Neural cell (in vitro differentiated cells): ENCODE data around the gene ATP2B1. TPM values are rescaled to one million over a fixed set of nuclear protein-coding genes. Genes with fewer than 3 reads are reported as not detected.

Experiments used
- H2AFZ ChIP-seq: fragments of 200-600, 300-800 bp; sonication (generic), shearing (Covaris generic); 2 replicates; pipeline ENCODE4 v1.6.0; 2014; ENCODE audit warnings: low read depth, mild to moderate bottlenecking, antibody characterized with exemption, low read length, moderate library complexity
- H3F3A ChIP-seq: fragments of 200-600 bp; shearing (Covaris generic); 2 replicates; pipeline ENCODE4 v1.6.1; 2016; ENCODE audit warnings: mild to moderate bottlenecking, moderate library complexity, mixed read lengths, antibody characterized with exemption, low read length; ENCODE audit not compliant: insufficient read depth, poor library complexity, severe bottlenecking
- H3K27ac ChIP-seq: fragments of 200-600, 300-800 bp; sonication (generic), shearing (Covaris generic); 2 replicates; pipeline ENCODE4 v1.5.1; 2014; ENCODE audit warnings: mild to moderate bottlenecking, low read length, moderate library complexity
- H3K27me3 ChIP-seq: fragments of 300-800, 200-600 bp; sonication (generic), shearing (Covaris generic); 2 replicates; pipeline ENCODE4 v1.6.0; 2014; ENCODE audit warnings: mild to moderate bottlenecking, low read depth, low read length, moderate library complexity; ENCODE audit not compliant: insufficient read depth
- H3K36me3 ChIP-seq: fragments of 300-800, 200-600 bp; sonication (generic), shearing (Covaris generic); 2 replicates; pipeline ENCODE4 v1.5.1; 2014; ENCODE audit warnings: mild to moderate bottlenecking, antibody characterized with exemption, low read length, moderate library complexity; ENCODE audit not compliant: insufficient read depth
- H3K4me2 ChIP-seq: fragments of 300-800, 200-600 bp; sonication (generic), shearing (Covaris generic); 2 replicates; pipeline ENCODE4 v1.6.0; 2014; ENCODE audit warnings: mild to moderate bottlenecking, low read length
- H3K4me3 ChIP-seq: fragments of 300-800, 200-600 bp; sonication (generic), shearing (Covaris generic); 2 replicates; pipeline ENCODE4 v1.5.1; 2014; ENCODE audit warnings: mild to moderate bottlenecking, low read length, moderate library complexity
- H3K79me2 ChIP-seq: fragments of 200-600 bp; shearing (Covaris generic); replicated peaks from 2 replicates; pipeline ENCODE4 v1.6.0; 2014; ENCODE audit warnings: mild to moderate bottlenecking, low read length, moderate library complexity; ENCODE audit not compliant: insufficient read depth
- H3K9ac ChIP-seq: fragments of 300-800, 200-600 bp; sonication (generic), shearing (Covaris generic); 2 replicates; pipeline ENCODE4 v1.6.1; 2016; ENCODE audit warnings: mild to moderate bottlenecking, low read length, mixed read lengths
- H3K9me2 ChIP-seq: fragments of 200-600 bp; shearing (Covaris generic); 2 replicates; pipeline ENCODE4 v1.6.1; 2016; ENCODE audit warnings: mild to moderate bottlenecking, low read length, mixed read lengths; ENCODE audit not compliant: insufficient read depth
- H3K9me3 ChIP-seq: fragments of 200-600, 300-800 bp; sonication (generic), shearing (Covaris generic); 2 replicates; pipeline ENCODE4 v1.6.1; 2016; ENCODE audit warnings: mild to moderate bottlenecking, mixed run types, low read length, moderate library complexity, mixed read lengths
- H4K20me1 ChIP-seq: fragments of 200-600 bp; shearing (Covaris generic); 2 replicates; pipeline ENCODE4 v1.6.1; 2016; ENCODE audit warnings: mild to moderate bottlenecking, mixed run types; ENCODE audit not compliant: insufficient read depth
- EP300 ChIP-seq: fragments of 450-650 bp; conservative IDR thresholded peaks from 2 replicates; pipeline ENCODE4 v1.6.1; 2014; ENCODE audit warnings: antibody characterized with exemption, mild to moderate bottlenecking, moderate library complexity; ENCODE audit not compliant: poor library complexity, severe bottlenecking
- EZH2 ChIP-seq: fragments of 200-600, 300-800 bp; shearing (Covaris generic), sonication (generic); IDR thresholded peaks from 2 replicates; pipeline ENCODE4 v1.6.1; 2014; ENCODE audit warnings: antibody characterized with exemption, low read length, borderline replicate concordance, mild to moderate bottlenecking; ENCODE audit not compliant: insufficient read depth, poor library complexity, severe bottlenecking
- MXI1 ChIP-seq: fragments of 450-650 bp; conservative IDR thresholded peaks from 2 replicates; pipeline ENCODE4 v1.6.1; 2014; ENCODE audit warnings: antibody characterized with exemption, mild to moderate bottlenecking; ENCODE audit not compliant: poor library complexity, severe bottlenecking
- POLR2AphosphoS5 ChIP-seq: IDR thresholded peaks from 2 replicates; pipeline ENCODE4 v1.6.1; 2012
- RAD21 ChIP-seq: fragments of 450-650 bp; conservative IDR thresholded peaks from 2 replicates; pipeline ENCODE4 v1.6.1; 2014; ENCODE audit warnings: antibody characterized with exemption, mild to moderate bottlenecking, moderate library complexity
- SMC3 ChIP-seq: fragments of 450-650 bp; conservative IDR thresholded peaks from 2 replicates; pipeline ENCODE4 v1.6.1; 2014; ENCODE audit warnings: antibody characterized with exemption, mild to moderate bottlenecking, moderate library complexity; ENCODE audit not compliant: poor library complexity
- TAF1 ChIP-seq: IDR thresholded peaks from 2 replicates; pipeline ENCODE4 v1.6.1; 2012; ENCODE audit warnings: low read depth
- polyA plus RNA-seq: library from polyadenylated mRNA; depleted of rRNA; stranded (reverse); fragments of >200 nt; gene quantifications from 2 replicates; pipeline ENCODE4 v1.2.3, GENCODE V29; 2014
- TF ChIP-seq, protein P1 (sequence below): fragments of 450-650 bp; IDR thresholded peaks from 2 replicates; pipeline ENCODE4 v1.5.1; 2014; ENCODE audit warnings: antibody characterized with exemption, mild to moderate bottlenecking, moderate library complexity; ENCODE audit not compliant: poor library complexity, severe bottlenecking
- TF ChIP-seq, protein P2 (sequence below): IDR thresholded peaks from 2 replicates; pipeline ENCODE4 v1.6.1; 2012; ENCODE audit warnings: borderline replicate concordance

The ATP2B1 gene
- polyA plus RNA-seq, 1 donor from 2014 or later = 139 TPM

DNA sequence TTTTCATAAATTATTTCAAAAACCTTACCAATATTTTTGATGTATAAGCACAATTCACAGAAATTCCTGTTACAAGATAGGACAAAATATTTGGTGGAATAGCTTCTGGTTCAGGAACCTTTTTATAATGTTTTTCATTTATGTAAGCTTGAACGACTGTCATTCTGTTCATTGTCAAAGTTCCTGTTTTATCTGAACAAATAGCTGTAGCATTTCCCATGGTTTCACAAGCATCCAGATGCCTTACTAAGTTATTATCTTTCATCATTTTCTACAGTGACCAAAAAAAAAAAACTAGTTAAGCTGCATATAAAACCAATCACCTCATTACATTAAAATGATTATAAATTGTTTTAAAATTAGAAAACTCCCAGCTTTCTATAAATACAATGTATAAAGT, 87.1 kb downstream of the ATP2B1 start:
- Histone ChIP-seq H3K9ac (no peak overlapping the region), H2AFZ (no peak overlapping the region), H3K27ac (no peak overlapping the region), H3K27me3 (no peaks in the 10 kb centered on the region), H3K79me2 (no peaks in the 10 kb centered on the region), H3K36me3 (peaks cover 2% of the 10 kb centered on the region), H3K9me3 (no peaks in the 10 kb centered on the region), H3K4me3 (no peak overlapping the region), H3K4me2 (no peak overlapping the region), H3K9me2 (no peaks in the 10 kb centered on the region), H3F3A (no peaks in the 10 kb centered on the region), H4K20me1 (no peaks in the 10 kb centered on the region)
- no peak for TF ChIP-seq POLR2AphosphoS5
- no peak for TF ChIP-seq SMC3
- no peak for TF ChIP-seq RAD21
- no peak for TF ChIP-seq MXI1
- TF ChIP-seq EP300 = no peak
- TF ChIP-seq TAF1 = no peak
- TF ChIP-seq, protein P1, sequence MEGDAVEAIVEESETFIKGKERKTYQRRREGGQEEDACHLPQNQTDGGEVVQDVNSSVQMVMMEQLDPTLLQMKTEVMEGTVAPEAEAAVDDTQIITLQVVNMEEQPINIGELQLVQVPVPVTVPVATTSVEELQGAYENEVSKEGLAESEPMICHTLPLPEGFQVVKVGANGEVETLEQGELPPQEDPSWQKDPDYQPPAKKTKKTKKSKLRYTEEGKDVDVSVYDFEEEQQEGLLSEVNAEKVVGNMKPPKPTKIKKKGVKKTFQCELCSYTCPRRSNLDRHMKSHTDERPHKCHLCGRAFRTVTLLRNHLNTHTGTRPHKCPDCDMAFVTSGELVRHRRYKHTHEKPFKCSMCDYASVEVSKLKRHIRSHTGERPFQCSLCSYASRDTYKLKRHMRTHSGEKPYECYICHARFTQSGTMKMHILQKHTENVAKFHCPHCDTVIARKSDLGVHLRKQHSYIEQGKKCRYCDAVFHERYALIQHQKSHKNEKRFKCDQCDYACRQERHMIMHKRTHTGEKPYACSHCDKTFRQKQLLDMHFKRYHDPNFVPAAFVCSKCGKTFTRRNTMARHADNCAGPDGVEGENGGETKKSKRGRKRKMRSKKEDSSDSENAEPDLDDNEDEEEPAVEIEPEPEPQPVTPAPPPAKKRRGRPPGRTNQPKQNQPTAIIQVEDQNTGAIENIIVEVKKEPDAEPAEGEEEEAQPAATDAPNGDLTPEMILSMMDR = no peak
- TF ChIP-seq, protein P2, sequence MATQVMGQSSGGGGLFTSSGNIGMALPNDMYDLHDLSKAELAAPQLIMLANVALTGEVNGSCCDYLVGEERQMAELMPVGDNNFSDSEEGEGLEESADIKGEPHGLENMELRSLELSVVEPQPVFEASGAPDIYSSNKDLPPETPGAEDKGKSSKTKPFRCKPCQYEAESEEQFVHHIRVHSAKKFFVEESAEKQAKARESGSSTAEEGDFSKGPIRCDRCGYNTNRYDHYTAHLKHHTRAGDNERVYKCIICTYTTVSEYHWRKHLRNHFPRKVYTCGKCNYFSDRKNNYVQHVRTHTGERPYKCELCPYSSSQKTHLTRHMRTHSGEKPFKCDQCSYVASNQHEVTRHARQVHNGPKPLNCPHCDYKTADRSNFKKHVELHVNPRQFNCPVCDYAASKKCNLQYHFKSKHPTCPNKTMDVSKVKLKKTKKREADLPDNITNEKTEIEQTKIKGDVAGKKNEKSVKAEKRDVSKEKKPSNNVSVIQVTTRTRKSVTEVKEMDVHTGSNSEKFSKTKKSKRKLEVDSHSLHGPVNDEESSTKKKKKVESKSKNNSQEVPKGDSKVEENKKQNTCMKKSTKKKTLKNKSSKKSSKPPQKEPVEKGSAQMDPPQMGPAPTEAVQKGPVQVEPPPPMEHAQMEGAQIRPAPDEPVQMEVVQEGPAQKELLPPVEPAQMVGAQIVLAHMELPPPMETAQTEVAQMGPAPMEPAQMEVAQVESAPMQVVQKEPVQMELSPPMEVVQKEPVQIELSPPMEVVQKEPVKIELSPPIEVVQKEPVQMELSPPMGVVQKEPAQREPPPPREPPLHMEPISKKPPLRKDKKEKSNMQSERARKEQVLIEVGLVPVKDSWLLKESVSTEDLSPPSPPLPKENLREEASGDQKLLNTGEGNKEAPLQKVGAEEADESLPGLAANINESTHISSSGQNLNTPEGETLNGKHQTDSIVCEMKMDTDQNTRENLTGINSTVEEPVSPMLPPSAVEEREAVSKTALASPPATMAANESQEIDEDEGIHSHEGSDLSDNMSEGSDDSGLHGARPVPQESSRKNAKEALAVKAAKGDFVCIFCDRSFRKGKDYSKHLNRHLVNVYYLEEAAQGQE = no peak
- no peak for TF ChIP-seq EZH2

DNA sequence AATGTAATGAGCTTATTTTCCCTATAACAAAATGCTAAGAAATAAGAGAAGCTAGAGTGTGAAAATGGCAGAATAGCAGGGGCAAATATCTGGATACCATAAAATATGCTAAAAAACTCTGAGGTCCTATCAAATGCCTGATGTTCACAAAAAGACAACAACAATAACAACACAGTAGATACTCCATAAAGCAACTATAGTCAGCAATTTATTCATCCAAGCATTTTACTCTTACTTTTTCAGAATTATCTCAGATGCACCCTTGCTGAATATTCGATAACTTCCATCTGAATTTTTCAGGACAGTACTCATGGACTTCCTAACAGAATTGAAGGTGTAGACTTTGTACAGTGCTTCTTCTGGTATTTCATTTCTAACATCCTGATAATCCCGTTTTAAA, 88.9 kb downstream of the ATP2B1 start:
- Histone ChIP-seq H3K27ac (no peak overlapping the region), H3F3A (no peaks in the 10 kb centered on the region), H3K4me2 (no peak overlapping the region), H3K79me2 (no peaks in the 10 kb centered on the region), H3K4me3 (no peak overlapping the region), H3K9me2 (no peaks in the 10 kb centered on the region), H3K9me3 (no peaks in the 10 kb centered on the region), H4K20me1 (no peaks in the 10 kb centered on the region), H3K36me3 (no peaks in the 10 kb centered on the region), H2AFZ (no peak overlapping the region), H3K27me3 (no peaks in the 10 kb centered on the region), H3K9ac (no peak overlapping the region)
- TF ChIP-seq EZH2 = no peak
- TF ChIP-seq, protein P2 = no peak
- no peak for TF ChIP-seq POLR2AphosphoS5
- no peak for TF ChIP-seq SMC3
- TF ChIP-seq, protein P1 = no peak
- no peak for TF ChIP-seq MXI1
- no peak for TF ChIP-seq TAF1
- no peak for TF ChIP-seq EP300
- no peak for TF ChIP-seq RAD21
